HCT116 (cell line): Measurements from ENCODE around the gene RBM4B. TPM values are rescaled to one million over a fixed set of nuclear protein-coding genes. Genes with fewer than 3 reads are reported as not detected.

Source experiments
- ATAC-seq: fragments of 200-7000 bp; cut with Tn5 transposase; 2 replicates; pipeline ENCODE4 v1.9.1; 2020; ENCODE audit warnings: mild to moderate bottlenecking, moderate library complexity
- BruUV-seq: library from RNA; stranded (reverse); fragments of 400-500 nt; replicated peaks from 2 replicates; lab custom pipeline; 2021; lab: Mats Ljungman, UMichigan
- CTCF ChIA-PET: fragments of 300-600 bp; sonication (Branson Sonifier 250); formaldehyde crosslinking; loops from one replicate; lab custom pipeline; 2021; ENCODE audit warnings: antibody characterized with exemption; lab: Charles Lee
- POLR2A ChIA-PET: fragments of 300-600, 350-600 bp; sonication (Branson Sonifier 250); formaldehyde crosslinking; loops from one replicate; lab custom pipeline; 2021; ENCODE audit warnings: antibody characterized with exemption; lab: Charles Lee
- RAD21 ChIA-PET, 2 experiments: fragments of 300-600 bp; sonication (Branson Sonifier 250); formaldehyde crosslinking; loops; one replicate each; lab custom pipeline; 2023; ENCODE audit warnings: low total read pairs in 2 of 2; ENCODE audit not compliant: uncharacterized antibody in 2 of 2, unreplicated experiment in 2 of 2, low non-redundant PET in 1 of 2; lab: Charles Lee
- DNase-seq: peaks from one replicate; pipeline ENCODE4 v3.0.0-alpha.2; 2010; ENCODE audit warnings: low read depth, low spot score
- H2AFZ ChIP-seq: fragments of 200-600 bp; shearing (Covaris generic), sonication (generic); 2 replicates; pipeline ENCODE4 v1.6.1; 2017; ENCODE audit warnings: low read depth, mixed run types, mixed read lengths, antibody characterized with exemption, low read length; ENCODE audit not compliant: poor library complexity, severe bottlenecking
- H3K27ac ChIP-seq: 2 replicates; pipeline ENCODE4 v1.5.1; 2012; ENCODE audit warnings: low read depth, low read length
- H3K27me3 ChIP-seq: fragments of 200-600 bp; sonication (generic); 2 replicates; pipeline ENCODE4 v1.6.1; 2016; ENCODE audit warnings: mixed run types, low read length, mixed read lengths; ENCODE audit not compliant: insufficient read depth
- H3K36me3 ChIP-seq, 2 experiments: fragments of 200-500 bp in 1 of 2; fragments of 200-600 bp in 1 of 2; sonication (Bioruptor generic) in 1 of 2; sonication (generic) in 1 of 2; 2 replicates each; pipeline versions ENCODE4 v1.5.1 to v1.6.1; 2014 to 2016; ENCODE audit warnings: low read length in 2 of 2, inconsistent platforms in 1 of 2, mixed read lengths in 1 of 2, mixed run types in 1 of 2; ENCODE audit not compliant: insufficient read depth in 2 of 2, control insufficient read depth in 1 of 2
- H3K4me1 ChIP-seq, 2 experiments: fragments of 200-600 bp in 1 of 2; sonication (generic) in 1 of 2; 2 replicates each; pipeline versions ENCODE4 v1.5.1 to v1.6.1; 2012 to 2017; ENCODE audit warnings: low read length in 2 of 2, inconsistent platforms in 1 of 2, mild to moderate bottlenecking in 1 of 2, mixed read lengths in 1 of 2, mixed run types in 1 of 2, moderate library complexity in 1 of 2; ENCODE audit not compliant: insufficient read depth in 2 of 2, control insufficient read depth in 1 of 2
- H3K4me2 ChIP-seq: fragments of 200-600 bp; sonication (generic); 2 replicates; pipeline ENCODE4 v1.6.1; 2017; ENCODE audit warnings: mixed run types, low read length, mixed read lengths
- H3K4me3 ChIP-seq, 2 experiments: fragments of 200-600 bp in 1 of 2; sonication (generic) in 1 of 2; replicated peaks in 1 of 2; 2 replicates each; pipeline ENCODE4 v1.5.1; 2011 to 2016; ENCODE audit warnings: low read length in 2 of 2, control low read depth in 1 of 2, low read depth in 1 of 2, mild to moderate bottlenecking in 1 of 2, mixed read lengths in 1 of 2, mixed run types in 1 of 2
- H3K79me2 ChIP-seq: fragments of 200-600 bp; sonication (generic); 2 replicates; pipeline ENCODE4 v1.6.1; 2017; ENCODE audit warnings: mild to moderate bottlenecking, mixed run types, low read length, moderate library complexity, mixed read lengths; ENCODE audit not compliant: insufficient read depth
- H3K9ac ChIP-seq: fragments of 200-600 bp; sonication (generic); 2 replicates; pipeline ENCODE4 v1.6.1; 2016; ENCODE audit warnings: low read length, mixed read lengths
- H3K9me2 ChIP-seq: fragments of 200-600 bp; sonication (generic), shearing (Covaris generic); 2 replicates; pipeline ENCODE4 v1.6.1; 2017; ENCODE audit warnings: mixed run types, mild to moderate bottlenecking, moderate library complexity; ENCODE audit not compliant: insufficient read depth
- H3K9me3 ChIP-seq, 2 experiments: fragments of 200-500 bp in 1 of 2; fragments of 200-600 bp in 1 of 2; sonication (Bioruptor generic) in 1 of 2; sonication (generic) in 1 of 2; 2 replicates each; pipeline ENCODE4 v1.6.1; 2014 to 2017; ENCODE audit warnings: low read length in 2 of 2, mixed read lengths in 2 of 2, inconsistent platforms in 1 of 2, low read depth in 1 of 2, mild to moderate bottlenecking in 1 of 2, mixed run types in 1 of 2, moderate library complexity in 1 of 2; ENCODE audit not compliant: control insufficient read depth in 1 of 2, insufficient read depth in 1 of 2
- H4K20me1 ChIP-seq: fragments of 200-600 bp; sonication (generic), shearing (Covaris generic); 2 replicates; pipeline ENCODE4 v1.6.1; 2017; ENCODE audit warnings: mixed run types, mild to moderate bottlenecking, moderate library complexity; ENCODE audit not compliant: insufficient read depth
- ATF3 ChIP-seq: IDR thresholded peaks from 2 replicates; pipeline ENCODE4 v1.6.1; 2012
- CBX3 ChIP-seq: IDR thresholded peaks from 2 replicates; pipeline ENCODE4 v1.6.1; 2012; ENCODE audit warnings: low read depth
- EGR1 ChIP-seq: IDR thresholded peaks from 2 replicates; pipeline ENCODE4 v1.6.1; 2012; ENCODE audit warnings: low read depth
- EZH2phosphoT487 ChIP-seq: fragments of 200-600 bp; IDR thresholded peaks from 2 replicates; pipeline ENCODE4 v1.6.1; 2018; ENCODE audit warnings: antibody characterized with exemption, borderline replicate concordance
- FOSL1 ChIP-seq: IDR thresholded peaks from 2 replicates; pipeline ENCODE4 v1.6.1; 2012; ENCODE audit warnings: low read depth
- POLR2AphosphoS5 ChIP-seq: IDR thresholded peaks from 2 replicates; pipeline ENCODE4 v1.6.1; 2011; ENCODE audit warnings: mild to moderate bottlenecking, low read depth, low read length, moderate library complexity
- RAD21 ChIP-seq: IDR thresholded peaks from 2 replicates; pipeline ENCODE4 v1.6.1; 2012; ENCODE audit warnings: low read depth, mild to moderate bottlenecking
- YY1 ChIP-seq: IDR thresholded peaks from 2 replicates; pipeline ENCODE4 v1.6.1; 2011; ENCODE audit warnings: low read length, low read depth, moderate library complexity, mild to moderate bottlenecking; ENCODE audit not compliant: insufficient replicate concordance; ENCODE audit errors: extremely low read depth
- intact Hi-C: fragments of 100-400 bp; cut with micrococcal nuclease; formaldehyde crosslinking; loops from 2 replicates; pipeline ENCODE4 v1.10.0; 2022
- total RNA-seq: library from RNA; stranded (reverse); gene quantifications from one replicate; pipeline ENCODE4 v1.2.1, GENCODE V29; 2021; ENCODE audit not compliant: unreplicated experiment

RBM4B gene
- total RNA-seq, 1 experiment from 2014 or later, result 18.1 TPM

GRCh38 chr11:66715346-66716085 is 37.8 kb upstream of the RBM4B start:
- Histone ChIP-seq H3K4me3 (no peak overlapping the region), H3K79me2 (no peaks in the 10 kb centered on the region), H3K27ac (no peak overlapping the region), H3K27me3 (no peaks in the 10 kb centered on the region), H3K36me3 (no peaks in the 10 kb centered on the region; a peak in 2 of 4 replicates), H3K9ac (no peak overlapping the region), H3K4me1 (peaks cover 15 to 22% of the 10 kb centered on the region in 2 experiments), H3K9me3 (no peaks in the 10 kb centered on the region), H3K9me2 (no peaks in the 10 kb centered on the region), H4K20me1 (no peaks in the 10 kb centered on the region), H2AFZ (no peak overlapping the region), H3K4me2 (no peak overlapping the region)
- CTCF ChIA-PET, result no interaction called here
- intact Hi-C loops, result no loop called here
- POLR2A ChIA-PET, result no interaction called here
- TF ChIP-seq ATF3 (no peak), RAD21 (no peak), EZH2phosphoT487 (no peak), CBX3 (no peak), POLR2AphosphoS5 (no peak), YY1 (no peak)
- DNase-seq (no peak), ATAC-seq (no peak)
- no TSS peak for BruUV-seq
- RAD21 ChIA-PET, result no interaction called here

DNA sequence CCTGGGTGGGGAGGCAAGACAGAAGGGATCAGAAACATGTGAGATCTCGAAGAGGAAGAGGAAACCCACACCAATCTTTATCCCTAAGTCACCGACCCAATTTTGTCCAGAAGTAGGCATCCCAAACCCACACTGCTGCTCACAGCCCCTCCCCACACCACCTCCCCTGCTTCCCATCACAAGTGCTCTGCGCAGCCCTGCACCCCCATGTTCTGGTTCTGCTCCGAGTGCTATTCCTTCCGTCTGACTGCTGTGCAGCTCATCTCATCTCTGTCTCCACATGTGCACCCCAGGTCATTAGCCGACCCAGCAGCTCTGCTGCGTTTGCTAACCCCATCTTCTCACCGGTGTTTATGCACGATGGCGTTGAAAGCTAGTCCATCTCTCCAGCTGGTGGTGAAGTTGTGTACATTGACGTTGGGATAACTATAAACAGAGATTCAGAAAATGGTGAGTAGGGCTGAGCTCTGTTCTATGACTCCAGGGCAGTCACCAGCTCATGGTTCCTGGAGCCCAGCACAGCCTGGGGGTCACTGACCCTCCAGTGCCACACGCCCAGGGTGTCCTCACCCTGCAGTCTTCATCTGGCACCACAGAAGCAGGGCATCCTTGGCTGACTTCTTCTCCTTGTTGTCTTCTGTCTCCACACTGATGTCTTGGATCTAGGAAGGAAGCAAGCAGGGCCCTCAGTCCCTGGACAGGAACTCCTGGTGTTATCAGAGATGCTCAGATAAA is 36.2 kb upstream of the RBM4B start:
- no peak overlapping the region for H3K4me3 ChIP-seq
- no peaks in the 10 kb centered on the region; a peak in 2 of 4 replicates for H3K36me3 ChIP-seq
- ChIA-PET RAD21 (no interaction called here), CTCF (no interaction called here)
- no peak for ATAC-seq
- no peaks in the 10 kb centered on the region for H3K9me2 ChIP-seq
- no peak overlapping the region for H3K9ac ChIP-seq
- intact Hi-C loops, result no loop called here
- no peak overlapping the region for H2AFZ ChIP-seq
- peaks cover 4 to 6% of the 10 kb centered on the region in 2 experiments; a peak in 2 of 4 replicates for H3K4me1 ChIP-seq
- H3K9me3 ChIP-seq, result no peaks in the 10 kb centered on the region
- H3K27me3 ChIP-seq, result no peaks in the 10 kb centered on the region
- H3K79me2 ChIP-seq, result no peaks in the 10 kb centered on the region
- no peak overlapping the region for H3K27ac ChIP-seq
- TF ChIP-seq EGR1, result no peak
- no peak for TF ChIP-seq EZH2phosphoT487
- no peak for TF ChIP-seq POLR2AphosphoS5
- no peak for TF ChIP-seq FOSL1
- TF ChIP-seq YY1, result no peak
- TF ChIP-seq, all 23 proteins: peak for 0
- no peak overlapping the region for H3K4me2 ChIP-seq
- no peak for DNase-seq
- POLR2A ChIA-PET, result no interaction called here
- no TSS peak for BruUV-seq
- no peaks in the 10 kb centered on the region for H4K20me1 ChIP-seq
